Measurements from ENCODE around the gene DRC3.

The DRC3 gene

DNA sequence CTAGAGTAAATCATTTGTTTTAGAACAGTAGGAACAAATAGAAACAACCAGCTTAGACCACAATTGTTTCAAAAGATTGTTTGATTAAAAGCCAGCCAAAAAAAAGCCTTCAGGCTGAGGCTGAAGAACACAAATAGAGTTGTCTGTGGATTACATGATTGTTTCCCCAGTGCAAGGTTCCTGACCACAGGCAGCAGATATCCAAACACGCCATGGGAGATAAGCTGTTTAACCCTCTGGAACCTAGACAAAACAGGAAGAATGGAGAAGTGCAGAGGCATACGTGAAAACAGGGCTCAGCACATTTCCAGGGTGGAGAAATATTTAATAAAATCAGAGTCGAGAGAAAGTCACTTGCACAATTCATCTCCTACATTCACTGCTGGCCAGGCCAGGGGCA, 45.3 kb downstream of the DRC3 start:
- in situ Hi-C loops (cut with HindIII; ENCODE audit: low sequenced_read_pairs), result no loop called here

DNA sequence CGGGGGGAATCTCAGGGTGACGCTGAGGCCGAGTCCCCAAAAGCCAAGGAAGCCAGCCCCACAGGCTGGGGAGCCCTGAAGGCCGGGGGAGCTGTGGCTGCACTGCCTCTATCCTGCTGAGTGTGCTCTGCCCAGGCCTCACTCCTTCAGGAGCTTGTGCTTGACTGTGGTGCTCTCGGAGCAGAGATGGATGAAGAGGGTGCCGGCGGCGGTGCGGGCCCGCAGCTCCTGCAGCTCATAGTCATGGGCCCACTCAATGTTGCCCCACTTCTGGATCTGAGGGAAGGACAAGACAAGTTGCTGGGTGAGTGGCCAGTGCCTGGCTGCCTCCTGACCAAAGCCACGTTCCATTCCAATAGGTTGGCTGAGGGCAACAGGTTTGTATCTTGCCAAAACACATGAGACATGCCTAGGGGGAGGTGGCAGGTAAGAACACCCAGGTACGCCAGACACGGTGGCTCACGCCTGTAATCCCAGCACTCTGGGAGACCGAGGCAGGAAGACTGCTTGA, 45.8 kb downstream of the DRC3 start:
- in situ Hi-C loops (cut with HindIII; ENCODE audit: low sequenced_read_pairs), result no loop called here

- in situ Hi-C loops (cut with HindIII; ENCODE audit: low sequenced_read_pairs), result no loop called here
Observed at GRCh38 chr17:18019838-18020154, 47.1 kb downstream of the DRC3 start.

- in situ Hi-C loops (cut with HindIII; ENCODE audit: low sequenced_read_pairs), result no loop called here
Observed at GRCh38 chr17:18020971-18021370, 48.3 kb downstream of the DRC3 start.

- in situ Hi-C loops (cut with HindIII; ENCODE audit: low sequenced_read_pairs), result no loop called here
Observed at GRCh38 chr17:18021372-18021771, 48.7 kb downstream of the DRC3 start.

DNA sequence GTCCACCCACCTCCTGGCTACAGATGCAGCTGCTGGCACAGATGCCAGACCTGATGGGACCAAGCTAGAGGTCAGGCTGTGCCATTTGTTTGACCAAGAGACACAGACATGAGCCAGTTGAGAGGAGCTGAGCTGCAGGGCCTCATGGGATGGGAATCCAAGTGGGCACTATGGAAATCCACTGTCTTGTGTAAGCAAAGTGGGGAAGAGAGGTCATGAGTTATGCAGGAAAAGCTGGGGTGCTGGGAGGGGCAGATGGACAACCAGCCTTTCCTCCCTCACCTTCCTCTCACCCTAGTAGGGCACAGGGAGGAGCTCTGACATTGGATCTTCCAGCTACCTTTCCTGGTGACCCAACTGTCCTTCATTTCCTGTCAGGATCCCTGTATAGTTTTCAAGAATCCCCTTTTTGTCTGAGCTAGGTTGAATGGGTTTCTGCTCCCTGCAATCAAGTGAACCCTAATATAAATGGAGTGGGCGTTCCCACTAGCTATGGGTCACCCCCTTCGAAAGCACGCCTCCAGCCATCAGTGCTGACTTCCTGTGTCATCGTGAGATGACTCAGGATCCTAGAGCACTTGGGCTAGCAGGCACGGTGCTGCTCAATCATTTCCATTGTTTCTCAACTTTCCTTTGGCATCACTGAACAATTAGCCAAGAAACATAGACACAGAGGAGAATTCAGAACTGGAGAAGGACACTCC, 52.7 kb downstream of the DRC3 start:
- in situ Hi-C loops (cut with HindIII; ENCODE audit: low sequenced_read_pairs), result no loop called here

- in situ Hi-C loops (cut with HindIII; ENCODE audit: low sequenced_read_pairs), result no loop called here
Observed at GRCh38 chr17:18025945-18026776, 53.5 kb downstream of the DRC3 start.

DNA sequence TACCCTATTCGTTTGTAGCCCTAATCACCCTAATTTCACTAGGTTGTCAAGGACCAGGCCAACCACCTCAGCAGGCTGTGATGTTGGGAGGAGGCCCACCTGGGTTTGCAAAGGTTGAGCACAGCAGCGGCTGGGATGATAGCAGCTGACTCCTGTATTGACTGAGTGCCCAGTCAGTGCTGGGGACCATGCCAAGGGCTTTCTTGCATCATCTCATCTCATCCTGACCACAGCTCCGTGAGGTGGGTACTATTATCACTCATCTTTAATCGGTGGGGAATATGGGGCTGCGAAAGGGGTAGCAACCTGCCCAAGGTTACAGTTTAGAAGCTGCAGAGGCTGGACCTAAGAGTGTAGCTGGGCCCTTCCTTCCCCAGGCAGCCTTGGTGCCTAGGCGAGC, 54.6 kb downstream of the DRC3 start:
- in situ Hi-C loops (cut with HindIII; ENCODE audit: low sequenced_read_pairs), result no loop called here

DNA sequence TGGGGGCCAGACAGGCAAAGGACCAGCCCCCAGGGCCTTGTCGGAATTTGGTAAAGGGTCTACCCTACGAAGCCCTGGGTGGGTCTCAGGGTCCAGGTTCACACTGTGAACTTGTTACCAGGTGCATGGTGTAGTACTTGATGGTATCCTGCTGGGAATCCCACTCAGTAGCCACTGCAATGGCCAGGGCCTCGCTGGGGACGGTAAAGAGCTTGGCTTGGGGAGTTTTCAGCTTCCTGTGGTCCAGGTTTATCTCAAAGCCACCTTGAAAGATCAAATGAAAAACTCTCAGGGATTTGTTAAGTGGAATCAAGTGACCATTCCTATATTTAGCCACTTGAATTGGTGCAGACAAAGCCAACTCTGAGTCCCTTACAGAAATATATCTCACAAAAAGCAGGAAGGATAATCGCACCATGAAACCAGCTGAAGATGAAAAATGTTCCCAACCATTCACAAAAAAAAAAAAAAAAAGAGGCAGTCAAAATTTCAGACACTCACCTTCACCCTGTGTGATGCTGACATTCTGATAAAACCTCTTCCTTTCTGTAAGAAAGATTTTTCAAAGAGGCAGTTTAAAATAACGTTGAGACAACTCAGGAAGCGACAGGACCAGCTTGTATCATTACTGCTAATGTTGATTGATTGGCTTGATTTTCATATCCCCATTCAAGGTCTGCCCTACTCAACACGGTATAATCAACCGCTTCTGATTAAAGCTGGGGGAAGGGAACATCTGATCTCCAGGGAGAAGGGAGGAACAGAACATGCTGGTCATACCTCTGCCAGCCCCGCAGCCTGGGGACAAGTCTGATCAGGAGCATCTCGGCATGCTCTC, 55.7 kb downstream of the DRC3 start:
- in situ Hi-C loops (cut with HindIII; ENCODE audit: low sequenced_read_pairs), result no loop called here

DNA sequence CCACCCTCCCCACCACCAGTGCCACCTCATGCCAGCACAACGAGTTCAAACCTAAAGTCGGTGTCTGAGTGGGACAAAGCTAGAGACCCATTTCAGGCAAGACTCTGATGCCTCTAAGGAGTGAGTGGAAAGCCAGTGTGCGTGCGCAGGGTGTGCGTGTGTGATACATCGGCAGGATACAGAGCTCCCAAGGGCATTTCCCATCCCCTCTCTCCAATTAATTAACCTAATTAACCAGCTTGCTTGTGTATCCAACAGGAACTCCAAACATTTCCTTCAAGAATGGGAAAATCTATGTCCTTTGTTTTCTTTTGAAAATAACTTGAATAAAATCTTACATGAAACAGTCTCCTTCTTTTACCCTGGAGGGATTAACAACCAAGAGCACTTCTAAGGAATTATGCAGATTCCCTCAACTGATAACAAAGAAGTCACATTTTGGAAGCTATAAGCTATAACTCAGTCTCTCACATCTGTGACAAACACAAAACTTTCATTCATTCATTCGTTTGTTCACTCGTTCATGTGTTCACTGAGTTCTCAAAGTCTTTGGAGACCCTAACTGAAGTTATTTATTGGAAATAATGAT, 56.4 kb downstream of the DRC3 start:
- in situ Hi-C loops (cut with HindIII; ENCODE audit: low sequenced_read_pairs), result no loop called here

- in situ Hi-C loops (cut with HindIII; ENCODE audit: low sequenced_read_pairs), result loop anchor here (5.0 kb wide), 5 partner anchors 35 to 370 kb away; no protein-coding TSS in a partner anchor
Observed at GRCh38 chr17:18031955-18032354, 59.3 kb downstream of the DRC3 start.

DNA sequence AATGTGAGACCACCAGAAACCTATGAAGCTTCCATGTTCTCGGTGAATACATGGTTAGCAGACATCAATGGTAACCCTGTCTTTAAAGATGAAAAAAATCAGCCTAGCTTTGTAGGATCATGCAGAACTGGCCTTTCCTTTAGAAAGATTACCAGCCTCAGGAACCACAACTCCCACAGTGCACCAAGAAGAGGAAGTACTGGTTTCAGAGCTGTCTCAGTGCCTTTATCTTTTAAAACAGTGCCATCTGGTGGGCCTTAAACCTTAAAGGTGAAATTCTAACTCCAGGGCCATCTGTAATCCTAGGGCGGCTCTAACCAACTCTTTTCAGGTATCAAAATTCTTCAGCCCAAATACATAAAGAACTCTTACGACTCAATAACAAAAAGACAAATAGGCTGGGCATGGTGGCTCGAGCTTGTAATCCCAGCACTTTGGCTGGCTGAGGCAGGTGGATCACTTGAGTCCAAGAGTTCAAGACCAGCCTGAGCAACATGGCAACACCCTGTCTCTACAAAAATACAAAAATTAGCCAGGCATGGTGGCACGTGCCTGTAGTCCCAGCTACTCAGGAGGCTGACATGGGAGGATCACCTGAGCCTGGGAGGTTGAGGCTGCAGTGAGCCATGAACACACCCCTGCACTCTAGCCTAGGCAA, 60.9 kb downstream of the DRC3 start:
- in situ Hi-C loops (cut with HindIII; ENCODE audit: low sequenced_read_pairs), result loop anchor here (5.0 kb wide), 5 partner anchors 34 to 371 kb away; no protein-coding TSS in a partner anchor

GRCh38 chr17:18035704-18036103, 63.0 kb downstream of the DRC3 start:
- in situ Hi-C loops (cut with HindIII; ENCODE audit: low sequenced_read_pairs), result no loop called here

DNA sequence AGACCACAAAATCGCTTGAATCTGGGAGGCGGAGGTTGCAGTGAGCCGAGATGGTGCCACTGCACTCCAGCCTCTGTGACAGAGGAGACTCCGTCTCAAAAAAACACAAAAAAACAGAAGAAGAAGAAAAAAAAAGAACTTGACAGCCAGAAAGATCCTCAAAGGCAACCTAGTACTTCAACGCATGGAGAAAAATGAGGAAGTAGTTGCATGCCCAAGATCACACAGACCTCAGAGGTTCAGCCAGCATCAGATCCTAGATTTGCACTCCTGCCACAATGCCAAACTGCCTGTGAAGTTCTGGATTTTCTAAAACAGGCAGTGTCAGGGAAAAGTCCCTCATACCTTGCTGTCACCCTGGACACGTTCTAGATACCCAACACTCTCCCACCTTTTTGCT, 64.8 kb downstream of the DRC3 start:
- in situ Hi-C loops (cut with HindIII; ENCODE audit: low sequenced_read_pairs), result no loop called here

GRCh38 chr17:18038149-18038850, 65.6 kb downstream of the DRC3 start:
- in situ Hi-C loops (cut with HindIII; ENCODE audit: low sequenced_read_pairs), result no loop called here

GRCh38 chr17:18038861-18039534, 66.3 kb downstream of the DRC3 start, which contains the start of the genes ATPAF2 and GID4:
TSS of gene ATPAF2 (minus strand) at chr17:18039168. CDS start at chr17:18039013, 155 bp downstream.
TSS of gene GID4 (plus strand) at chr17:18039408. CDS start at chr17:18039465, 57 bp downstream.
- in situ Hi-C loops (cut with HindIII; ENCODE audit: low sequenced_read_pairs), result no loop called here

DNA sequence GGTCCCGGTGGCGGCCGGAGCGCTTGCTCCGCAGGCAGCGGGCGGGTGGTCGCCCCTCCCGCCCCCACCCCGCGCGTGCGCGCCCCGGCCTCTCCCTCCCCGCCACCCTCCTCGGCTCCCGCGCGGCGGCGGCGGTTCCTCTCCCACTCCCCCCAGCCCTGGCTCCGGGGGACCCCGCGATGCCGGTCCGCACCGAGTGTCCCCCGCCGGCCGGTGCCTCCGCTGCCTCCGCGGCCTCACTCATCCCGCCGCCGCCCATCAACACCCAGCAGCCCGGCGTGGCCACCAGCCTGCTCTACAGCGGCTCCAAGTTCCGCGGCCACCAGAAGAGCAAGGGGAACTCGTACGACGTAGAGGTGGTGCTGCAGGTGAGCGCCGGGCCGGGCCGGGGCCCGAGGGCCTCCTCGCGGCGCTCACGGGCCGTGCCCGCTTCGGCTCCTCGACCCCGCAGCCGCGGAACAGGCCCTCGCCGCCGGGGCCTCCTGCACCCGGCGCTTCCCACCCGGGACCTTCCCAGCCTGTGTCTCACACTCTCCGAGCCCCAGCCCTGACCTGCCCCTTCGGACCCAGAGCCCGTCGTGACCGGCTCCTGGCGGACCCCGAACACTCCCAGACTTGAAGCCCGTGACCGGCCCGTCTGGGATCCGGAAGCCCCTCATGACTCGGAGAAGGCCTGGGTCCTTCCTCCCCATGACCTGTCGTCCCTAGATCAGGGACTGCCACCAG, 67.0 kb downstream of the DRC3 start:
- in situ Hi-C loops (cut with HindIII; ENCODE audit: low sequenced_read_pairs), result no loop called here

DNA sequence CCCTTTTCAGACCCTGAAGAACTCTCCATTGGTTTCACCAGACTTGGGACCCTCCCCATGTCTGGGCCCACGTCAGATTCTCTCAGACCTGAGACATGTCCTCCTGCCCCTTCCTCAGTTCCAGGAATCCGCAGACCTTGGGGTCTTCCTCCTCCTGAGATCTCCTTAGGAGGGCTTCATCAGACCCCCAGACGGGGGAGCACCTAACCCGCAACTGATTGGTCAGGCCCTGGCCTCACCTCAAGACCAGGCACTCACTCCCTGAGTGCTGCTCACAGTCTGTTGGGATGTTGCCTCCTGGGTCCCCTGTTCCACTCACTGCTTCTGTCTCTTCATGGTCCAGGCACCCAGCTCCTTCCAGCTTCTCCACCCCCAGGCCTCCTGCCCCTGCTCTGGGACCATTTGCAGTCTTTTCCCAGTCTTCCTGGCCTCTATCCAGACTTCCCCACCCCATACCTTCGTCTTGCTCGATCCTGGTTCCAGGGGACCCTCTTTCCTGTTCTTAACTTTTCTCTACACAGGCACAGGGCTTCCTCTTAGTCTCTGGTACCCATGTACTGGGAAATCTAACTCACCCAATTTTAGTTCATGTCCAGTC, 67.7 kb downstream of the DRC3 start:
- in situ Hi-C loops (cut with HindIII; ENCODE audit: low sequenced_read_pairs), result no loop called here
